ENCODE data around the gene KLRG1.

DNA sequence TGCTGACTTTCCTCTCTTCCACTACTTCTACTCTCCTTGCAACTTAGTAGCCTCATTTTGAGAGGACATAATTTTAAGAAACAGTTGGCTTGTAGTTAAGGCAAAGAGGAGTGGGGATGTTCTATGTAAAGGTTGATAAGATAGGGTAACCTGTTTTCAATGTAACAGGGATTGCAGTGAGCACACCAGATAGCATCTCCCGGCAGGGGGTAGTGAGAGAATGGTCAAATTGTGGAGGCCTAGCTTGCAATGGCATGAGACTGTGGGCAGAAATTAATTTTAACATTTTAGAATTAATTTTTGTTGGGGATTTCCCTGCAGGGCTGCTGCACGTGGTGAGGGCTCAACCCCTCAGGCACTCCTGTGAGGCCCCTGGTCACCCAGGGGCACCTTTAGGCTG lies 41.4 kb downstream of the KLRG1 start:
- TF ChIP-seq TAF1 (conservative IDR thresholded peaks at IDR 0.05) (no peak), REST (IDR thresholded peaks at IDR 0.05) (no peak), GABPA (IDR thresholded peaks at IDR 0.05 in 1 of 2, conservative IDR thresholded peaks at IDR 0.05 in 1 of 2) (no peak), SP1 (IDR thresholded peaks at IDR 0.05) (no peak), JUND (IDR thresholded peaks at IDR 0.05) (no peak), RAD21 (IDR thresholded peaks at IDR 0.05) (no peak), MAX (IDR thresholded peaks at IDR 0.05) (no peak), EGR1 (IDR thresholded peaks at IDR 0.05; ENCODE audit: low read depth in 2 of 2) (no peak), YY1 (IDR thresholded peaks at IDR 0.05) (no peak), ZBTB33 (IDR thresholded peaks at IDR 0.05) (no peak)
- TF ChIP-seq, protein P1, sequence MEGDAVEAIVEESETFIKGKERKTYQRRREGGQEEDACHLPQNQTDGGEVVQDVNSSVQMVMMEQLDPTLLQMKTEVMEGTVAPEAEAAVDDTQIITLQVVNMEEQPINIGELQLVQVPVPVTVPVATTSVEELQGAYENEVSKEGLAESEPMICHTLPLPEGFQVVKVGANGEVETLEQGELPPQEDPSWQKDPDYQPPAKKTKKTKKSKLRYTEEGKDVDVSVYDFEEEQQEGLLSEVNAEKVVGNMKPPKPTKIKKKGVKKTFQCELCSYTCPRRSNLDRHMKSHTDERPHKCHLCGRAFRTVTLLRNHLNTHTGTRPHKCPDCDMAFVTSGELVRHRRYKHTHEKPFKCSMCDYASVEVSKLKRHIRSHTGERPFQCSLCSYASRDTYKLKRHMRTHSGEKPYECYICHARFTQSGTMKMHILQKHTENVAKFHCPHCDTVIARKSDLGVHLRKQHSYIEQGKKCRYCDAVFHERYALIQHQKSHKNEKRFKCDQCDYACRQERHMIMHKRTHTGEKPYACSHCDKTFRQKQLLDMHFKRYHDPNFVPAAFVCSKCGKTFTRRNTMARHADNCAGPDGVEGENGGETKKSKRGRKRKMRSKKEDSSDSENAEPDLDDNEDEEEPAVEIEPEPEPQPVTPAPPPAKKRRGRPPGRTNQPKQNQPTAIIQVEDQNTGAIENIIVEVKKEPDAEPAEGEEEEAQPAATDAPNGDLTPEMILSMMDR (IDR thresholded peaks at IDR 0.05; ENCODE audit: low read depth, low read length, missing input control), result no peak
- TF ChIP-seq, protein P2, sequence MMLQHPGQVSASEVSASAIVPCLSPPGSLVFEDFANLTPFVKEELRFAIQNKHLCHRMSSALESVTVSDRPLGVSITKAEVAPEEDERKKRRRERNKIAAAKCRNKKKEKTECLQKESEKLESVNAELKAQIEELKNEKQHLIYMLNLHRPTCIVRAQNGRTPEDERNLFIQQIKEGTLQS (IDR thresholded peaks at IDR 0.05), result no peak

Measured in liver (tissue), 3 donors.